Astrocyte (in vitro differentiated cells and primary cell): Measurements from ENCODE around the gene FTSJ1.

Experiments used
- CTCF ChIP-seq: IDR thresholded peaks from 2 replicates; pipeline ENCODE4 v1.5.1; 2011; ENCODE audit warnings: low read depth, mild to moderate bottlenecking, inconsistent platforms, low read length, moderate library complexity; ENCODE audit not compliant: insufficient read depth
- EZH2 ChIP-seq: IDR thresholded peaks from 2 replicates; pipeline ENCODE4 v1.6.1; 2012; ENCODE audit warnings: mild to moderate bottlenecking, low read length, inconsistent platforms; ENCODE audit not compliant: insufficient read depth

GRCh38 chrX:48451708-48452107 lies 24.3 kb upstream of the FTSJ1 start:
- no peak for TF ChIP-seq CTCF
- TF ChIP-seq EZH2: no peak
